ENCODE measurements around the gene RGS3.

DNA sequence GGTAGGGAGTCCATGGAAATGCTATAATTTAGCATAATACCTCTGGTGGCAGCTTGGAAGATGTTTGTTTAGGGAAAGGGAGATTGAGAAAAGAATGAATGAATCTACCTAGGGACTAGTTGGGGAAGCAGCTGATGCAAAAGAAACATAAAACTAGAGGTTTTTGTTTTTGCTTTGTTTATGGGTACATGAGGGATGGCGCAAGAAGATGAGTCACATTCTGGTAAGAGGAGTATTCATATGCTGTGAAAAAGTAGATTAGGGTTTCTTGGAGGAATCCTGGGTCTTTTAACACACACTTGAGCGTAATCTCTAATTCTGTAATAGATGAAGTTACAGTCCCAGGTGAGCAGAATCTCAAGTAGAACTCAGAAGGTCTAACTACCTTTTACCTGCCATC is 35.9 kb upstream of the RGS3 start:
- no peak for TF ChIP-seq POLR2A (IDR thresholded peaks at IDR 0.05; ENCODE audit: low read depth, low read length)
- no peak for TF ChIP-seq POLR2AphosphoS5 (IDR thresholded peaks at IDR 0.05; ENCODE audit: low read depth, low read length)
